Neural crest cell (in vitro differentiated cells): Measurements from ENCODE around the gene RGPD8. TPM values are rescaled to one million over a fixed set of nuclear protein-coding genes. Genes with fewer than 3 reads are reported as not detected.
A peak's percentile ranks its signal among the peaks of the same experiment; 100 is the strongest.
"Not testable (repeated sequence)": the region's sequence is repeated elsewhere in the genome, so short reads cannot be mapped to it uniquely, and the experiment has no call there.

Experiments
- DNase-seq: peaks from one replicate; pipeline ENCODE4 v3.0.0; 2021; ENCODE audit warnings: low read depth, mixed read lengths, low spot score
- H3K27ac Mint-ChIP-seq: one replicate; pipeline ENCODE4 v1.8.0; 2021; ENCODE audit warnings: mild to moderate bottlenecking, mixed read lengths; ENCODE audit not compliant: unreplicated experiment
- H3K27me3 Mint-ChIP-seq: 2 replicates; pipeline ENCODE4 v1.8.0; 2021; ENCODE audit warnings: low read depth, mild to moderate bottlenecking, mixed read lengths
- H3K36me3 Mint-ChIP-seq: 2 replicates; pipeline ENCODE4 v1.8.0; 2021; ENCODE audit warnings: low read depth, mild to moderate bottlenecking, mixed read lengths
- H3K4me1 Mint-ChIP-seq: 2 replicates; pipeline ENCODE4 v1.8.0; 2021; ENCODE audit warnings: mixed read lengths
- H3K4me3 Mint-ChIP-seq: one replicate; pipeline ENCODE4 v1.8.0; 2021; ENCODE audit warnings: mild to moderate bottlenecking, mixed read lengths
- H3K9me3 Mint-ChIP-seq: 2 replicates; pipeline ENCODE4 v1.8.0; 2021; ENCODE audit warnings: mixed read lengths
- CTCF ChIP-seq: fragments of 200-600 bp; sonication (generic); conservative IDR thresholded peaks from 2 replicates; pipeline ENCODE4 v1.5.0; 2021; ENCODE audit warnings: antibody characterized with exemption, mild to moderate bottlenecking
- total RNA-seq: library from RNA; stranded (reverse); gene quantifications from 2 replicates; pipeline ENCODE4 v1.2.1, GENCODE V29; 2021

RGPD8 gene
- total RNA-seq, 1 donor from 2014 or later: 4.3 TPM

- not testable (repeated sequence) for H3K27ac Mint-ChIP-seq, H3K36me3 Mint-ChIP-seq, DNase-seq, H3K27me3 Mint-ChIP-seq, H3K9me3 Mint-ChIP-seq, H3K4me1 Mint-ChIP-seq, H3K4me3 Mint-ChIP-seq
- TF ChIP-seq CTCF: peak; percentile 26
Observed at GRCh38 chr2:112416860-112417259, 16.6 kb downstream of the RGPD8 start.

- H3K4me1 Mint-ChIP-seq, H3K4me3 Mint-ChIP-seq, H3K27ac Mint-ChIP-seq, DNase-seq, H3K27me3 Mint-ChIP-seq, H3K36me3 Mint-ChIP-seq, H3K9me3 Mint-ChIP-seq: not testable (repeated sequence)
Observed at GRCh38 chr2:112360055-112360454, 73.4 kb downstream of the RGPD8 start.

GRCh38 chr2:112354335-112354734 is 79.1 kb downstream of the RGPD8 start:
- H3K27ac Mint-ChIP-seq, DNase-seq, H3K36me3 Mint-ChIP-seq, H3K9me3 Mint-ChIP-seq, H3K4me3 Mint-ChIP-seq, H3K27me3 Mint-ChIP-seq, H3K4me1 Mint-ChIP-seq: not testable (repeated sequence)

GRCh38 chr2:112352809-112353603 is 80.4 kb downstream of the RGPD8 start:
- H3K4me3 Mint-ChIP-seq, H3K27ac Mint-ChIP-seq, H3K4me1 Mint-ChIP-seq, H3K27me3 Mint-ChIP-seq, DNase-seq, H3K9me3 Mint-ChIP-seq, H3K36me3 Mint-ChIP-seq: not testable (repeated sequence)

- H3K4me3 Mint-ChIP-seq, H3K36me3 Mint-ChIP-seq, H3K27me3 Mint-ChIP-seq, H3K4me1 Mint-ChIP-seq, H3K27ac Mint-ChIP-seq, DNase-seq, H3K9me3 Mint-ChIP-seq: not testable (repeated sequence)
Observed at GRCh38 chr2:112352292-112352691, 81.2 kb downstream of the RGPD8 start.

GRCh38 chr2:112345030-112346027 is 88.1 kb downstream of the RGPD8 start:
- Mint-ChIP-seq H3K27ac (no peak overlapping the region), H3K9me3 (peaks cover 2% of the 10 kb centered on the region), H3K36me3 (no peaks in the 10 kb centered on the region), H3K4me1 (no peaks in the 10 kb centered on the region), H3K4me3 (no peak overlapping the region), H3K27me3 (no peaks in the 10 kb centered on the region)
- DNase-seq: no peak
- no peak for TF ChIP-seq CTCF

- no peaks in the 10 kb centered on the region for H3K4me1 Mint-ChIP-seq
- no peak overlapping the region for H3K27ac Mint-ChIP-seq
- H3K27me3 Mint-ChIP-seq: no peaks in the 10 kb centered on the region
- H3K4me3 Mint-ChIP-seq: no peak overlapping the region
- DNase-seq: no peak
- no peaks in the 10 kb centered on the region for H3K36me3 Mint-ChIP-seq
- no peak for TF ChIP-seq CTCF
- H3K9me3 Mint-ChIP-seq: peaks cover 2% of the 10 kb centered on the region
Observed at GRCh38 chr2:112343827-112344585, 89.4 kb downstream of the RGPD8 start.
